K562 (cell line): Measurements from ENCODE around the gene KRTAP22-2.

Experiments used
- ARNT ChIP-seq, 2 experiments: fragments of 450-650 bp; IDR thresholded peaks; 2 replicates each; pipeline ENCODE4 v1.6.1; 2016; ENCODE audit warnings: mild to moderate bottlenecking in 1 of 2
- CBX5 ChIP-seq: IDR thresholded peaks from 2 replicates; pipeline ENCODE4 v1.6.1; 2014; ENCODE audit warnings: low read depth, borderline replicate concordance
- CHCHD3 ChIP-seq: fragments of 250-450 bp; sonication (Bioruptor Pico); IDR thresholded peaks from 2 replicates; pipeline ENCODE4 v2.1.2; 2022; ENCODE audit warnings: mild to moderate bottlenecking
- CTCF ChIP-seq, 3 experiments: IDR thresholded peaks in 2 of 3; conservative IDR thresholded peaks in 1 of 3; 2 replicates each; pipeline ENCODE4 v1.5.1; 2011 to 2012; ENCODE audit warnings: low read length in 3 of 3, mild to moderate bottlenecking in 3 of 3, control low read depth in 2 of 3, improper control_type of control experiment in 1 of 3, inconsistent platforms in 1 of 3, low read depth in 1 of 3, mixed read lengths in 1 of 3, moderate library complexity in 1 of 3; ENCODE audit not compliant: insufficient read depth in 2 of 3
- GATAD2B ChIP-seq: fragments of 450-650 bp; IDR thresholded peaks from 2 replicates; pipeline ENCODE4 v1.6.1; 2017; ENCODE audit warnings: mild to moderate bottlenecking, borderline replicate concordance
- HBP1 ChIP-seq: fragments of 450-650 bp; formaldehyde crosslinking; IDR thresholded peaks from 2 replicates; pipeline ENCODE4 v1.4.0; 2022; ENCODE audit warnings: missing genetic modification characterization
- MYNN ChIP-seq, 2 experiments: sonication (generic); formaldehyde crosslinking in 1 of 2; IDR thresholded peaks; 2 replicates each; pipeline versions ENCODE4 v1.5.0 to v1.6.1; 2016 to 2020; ENCODE audit warnings: antibody characterized with exemption in 1 of 2, missing genetic modification reagents in 1 of 2
- REST ChIP-seq, 2 experiments: fragments of 450-650 bp; formaldehyde crosslinking in 1 of 2; IDR thresholded peaks; 2 replicates each; pipeline versions ENCODE4 v1.4.0 to v1.6.1; 2014 to 2020; ENCODE audit warnings: mild to moderate bottlenecking in 2 of 2, borderline replicate concordance in 1 of 2, low read depth in 1 of 2
- SMARCC2 ChIP-seq: fragments of 450-650 bp; IDR thresholded peaks from 2 replicates; pipeline ENCODE4 v1.6.1; 2017; ENCODE audit warnings: antibody characterized with exemption, moderate library complexity, mild to moderate bottlenecking, low read depth

DNA sequence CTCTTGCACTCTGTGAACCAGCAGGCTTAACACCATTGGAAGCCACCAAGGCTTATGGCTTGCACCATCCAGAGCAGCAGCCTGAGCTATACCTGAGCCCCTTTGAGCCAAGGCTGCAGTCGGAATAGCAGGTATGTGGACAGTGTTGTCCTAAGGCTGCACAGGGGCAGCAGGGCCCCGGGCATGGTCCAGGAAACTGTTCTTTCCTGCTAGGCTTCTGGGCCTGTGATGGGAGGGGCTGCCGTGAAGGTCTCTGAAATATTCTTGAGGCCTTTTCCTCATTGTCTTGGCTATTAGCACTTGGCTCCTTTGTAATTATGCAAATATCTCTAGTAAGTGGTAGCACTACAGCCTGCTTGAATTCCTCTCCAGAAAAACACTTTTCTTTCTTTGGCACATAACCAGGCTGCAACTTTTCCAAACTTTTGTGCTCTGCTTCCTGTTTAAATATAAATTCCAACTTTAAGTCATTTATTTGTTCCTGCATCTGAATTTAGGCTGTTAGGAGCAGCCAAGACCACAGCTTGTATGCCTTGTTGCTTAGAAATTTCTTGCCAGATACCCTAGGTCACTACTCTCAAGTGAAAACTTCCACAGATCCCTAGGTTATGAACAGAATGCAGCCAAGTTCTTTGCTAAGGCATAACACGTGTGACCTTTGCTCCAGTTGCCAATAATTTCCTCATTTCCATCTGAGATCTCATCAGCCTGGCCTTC is 35.4 kb upstream of the KRTAP22-2 start:
- TF ChIP-seq CHCHD3 (CRISPR knock-in tag) (no peak), GATAD2B (no peak), HBP1 (no peak), REST (IDR thresholded peaks at IDR 0.05; ENCODE audit: borderline replicate concordance) (no peak), REST (CRISPR knock-in tag; IDR thresholded peaks at IDR 0.05; ENCODE audit: low read depth) (no peak), MYNN (IDR thresholded peaks at IDR 0.05) (no peak), MYNN (CRISPR knock-in tag; IDR thresholded peaks at IDR 0.05) (no peak), SMARCC2 (no peak), CBX5 (no peak), CTCF (IDR thresholded peaks at IDR 0.05 in 2 of 3, conservative IDR thresholded peaks at IDR 0.05 in 1 of 3; ENCODE audit: insufficient read depth in 2 of 3, low read depth in 1 of 3, low read length in 3 of 3) (no peak), ARNT (IDR thresholded peaks at IDR 0.05) (no peak)
